B cell (primary cell): ENCODE data around the gene EGFL6.

Experiments used
- CTCF ChIP-seq: fragments of 200-600 bp; IDR thresholded peaks from one replicate; pipeline ENCODE4 v1.8.0; 2022; ENCODE audit warnings: antibody characterized with exemption, mild to moderate bottlenecking
- EZH2 ChIP-seq: IDR thresholded peaks from 2 replicates; pipeline ENCODE4 v1.6.1; 2012; ENCODE audit warnings: borderline replicate concordance, low read depth, mild to moderate bottlenecking, moderate library complexity, low read length; ENCODE audit not compliant: insufficient read depth, poor library complexity, severe bottlenecking

GRCh38 chrX:13620207-13620606 is 50.8 kb downstream of the EGFL6 start:
- TF ChIP-seq EZH2 (no peak), CTCF (no peak)
